Measurements from ENCODE around the gene SLC49A4. TPM values are rescaled to one million over a fixed set of nuclear protein-coding genes. Genes with fewer than 3 reads are reported as not detected.

Gene SLC49A4
- total RNA-seq, 1 experiment from 2014 or later = 19.8 TPM

- Histone ChIP-seq H3K4me1 (peaks cover 3% of the 10 kb centered on the region), H3K36me3 (peaks cover 2% of the 10 kb centered on the region; the same call in 1 of the 2 replicates), H3K4me3 (no peak overlapping the region), H3K27ac (no peak overlapping the region), H3K9me3 (replicated peaks) (no peaks in the 10 kb centered on the region), H3K27me3 (no peaks in the 10 kb centered on the region)
- DNase-seq = no peak
Measured at GRCh38 chr3:122859021-122859805, 64.3 kb downstream of the SLC49A4 start.

- Histone ChIP-seq H3K36me3 (peaks cover 3% of the 10 kb centered on the region; the same call in 1 of the 2 replicates), H3K27ac (no peak overlapping the region), H3K9me3 (replicated peaks) (no peaks in the 10 kb centered on the region), H3K4me3 (no peak overlapping the region), H3K27me3 (no peaks in the 10 kb centered on the region), H3K4me1 (peaks cover 12% of the 10 kb centered on the region)
- DNase-seq = no peak
Measured at GRCh38 chr3:122862381-122862780, 67.5 kb downstream of the SLC49A4 start.

GRCh38 chr3:122864498-122864897, 69.6 kb downstream of the SLC49A4 start:
- Histone ChIP-seq H3K36me3 (peaks cover 5% of the 10 kb centered on the region), H3K9me3 (replicated peaks) (no peaks in the 10 kb centered on the region), H3K27me3 (no peaks in the 10 kb centered on the region), H3K4me3 (no peak overlapping the region), H3K4me1 (peaks cover 12% of the 10 kb centered on the region), H3K27ac (no peak overlapping the region)
- peak; percentile 52 to 55 for DNase-seq

- no peak overlapping the region for H3K4me3 ChIP-seq
- peaks cover 12% of the 10 kb centered on the region for H3K4me1 ChIP-seq
- no peak overlapping the region for H3K27ac ChIP-seq
- H3K36me3 ChIP-seq = peaks cover 3% of the 10 kb centered on the region
- H3K9me3 ChIP-seq (replicated peaks) = no peaks in the 10 kb centered on the region
- no peak for DNase-seq
- H3K27me3 ChIP-seq = no peaks in the 10 kb centered on the region
Measured at GRCh38 chr3:122868322-122868721, 73.5 kb downstream of the SLC49A4 start.

GRCh38 chr3:122873741-122874515, 79.1 kb downstream of the SLC49A4 start:
- H3K4me3 ChIP-seq = no peak overlapping the region
- H3K36me3 ChIP-seq = peaks cover 5% of the 10 kb centered on the region; the same call in 1 of the 2 replicates
- H3K9me3 ChIP-seq (replicated peaks) = no peaks in the 10 kb centered on the region
- H3K27me3 ChIP-seq = no peaks in the 10 kb centered on the region
- no peak for DNase-seq
- no peak overlapping the region for H3K27ac ChIP-seq
- no peaks in the 10 kb centered on the region for H3K4me1 ChIP-seq

GRCh38 chr3:122875547-122876127, 80.8 kb downstream of the SLC49A4 start:
- H3K4me1 ChIP-seq = no peaks in the 10 kb centered on the region
- H3K36me3 ChIP-seq = peaks cover 5% of the 10 kb centered on the region; the same call in 1 of the 2 replicates
- DNase-seq = no peak
- H3K9me3 ChIP-seq (replicated peaks) = no peaks in the 10 kb centered on the region
- no peaks in the 10 kb centered on the region for H3K27me3 ChIP-seq
- no peak overlapping the region for H3K27ac ChIP-seq
- no peak overlapping the region for H3K4me3 ChIP-seq

GRCh38 chr3:122880173-122880572, 85.3 kb downstream of the SLC49A4 start:
- no peak overlapping the region for H3K27ac ChIP-seq
- H3K36me3 ChIP-seq = 0 out of 2 replicates have a peak, but pooled peaks cover 2% of the 10 kb centered on the region
- no peaks in the 10 kb centered on the region for H3K27me3 ChIP-seq
- DNase-seq = no peak
- H3K4me1 ChIP-seq = peaks cover 4% of the 10 kb centered on the region; the same call in 1 of the 2 replicates
- no peaks in the 10 kb centered on the region for H3K9me3 ChIP-seq (replicated peaks)
- no peak overlapping the region for H3K4me3 ChIP-seq

GRCh38 chr3:122880624-122881023, 85.8 kb downstream of the SLC49A4 start:
- H3K27me3 ChIP-seq = no peaks in the 10 kb centered on the region
- H3K9me3 ChIP-seq (replicated peaks) = no peaks in the 10 kb centered on the region
- 0 out of 2 replicates have a peak, but pooled peaks cover 2% of the 10 kb centered on the region for H3K36me3 ChIP-seq
- H3K4me3 ChIP-seq = no peak overlapping the region
- H3K27ac ChIP-seq = no peak overlapping the region
- DNase-seq = no peak
- peaks cover 4% of the 10 kb centered on the region; the same call in 1 of the 2 replicates for H3K4me1 ChIP-seq

- no peak for DNase-seq
- Histone ChIP-seq H3K9me3 (replicated peaks) (no peaks in the 10 kb centered on the region), H3K36me3 (0 out of 2 replicates have a peak, but pooled peaks cover under 1% of the 10 kb centered on the region), H3K27ac (no peak overlapping the region), H3K27me3 (no peaks in the 10 kb centered on the region), H3K4me3 (no peak overlapping the region), H3K4me1 (peaks cover 4% of the 10 kb centered on the region; the same call in 1 of the 2 replicates)
Measured at GRCh38 chr3:122882361-122882947, 87.6 kb downstream of the SLC49A4 start.

- DNase-seq = no peak
Measured at GRCh38 chr3:122886251-122886650, 91.4 kb downstream of the SLC49A4 start.

GRCh38 chr3:122886946-122887345, 92.1 kb downstream of the SLC49A4 start:
- Histone ChIP-seq H3K4me1 (peaks cover 4% of the 10 kb centered on the region; the same call in 1 of the 2 replicates), H3K27ac (no peak overlapping the region), H3K4me3 (no peak overlapping the region), H3K36me3 (no peaks in the 10 kb centered on the region), H3K9me3 (replicated peaks) (no peaks in the 10 kb centered on the region), H3K27me3 (no peaks in the 10 kb centered on the region)
- no peak for DNase-seq

More at GRCh38 chr3:122886251-122886650, 91.4 kb downstream of the SLC49A4 start:
- Histone ChIP-seq H3K4me1 (peaks cover 4% of the 10 kb centered on the region; the same call in 1 of the 2 replicates), H3K4me3 (no peak overlapping the region), H3K27ac (no peak overlapping the region), H3K27me3 (no peaks in the 10 kb centered on the region), H3K9me3 (replicated peaks) (no peaks in the 10 kb centered on the region), H3K36me3 (no peaks in the 10 kb centered on the region)

- H3K27me3 ChIP-seq = 0 out of 2 replicates have a peak, but pooled peaks cover 4% of the 10 kb centered on the region
Measured at GRCh38 chr3:122890077-122890719, 95.3 kb downstream of the SLC49A4 start.

GRCh38 chr3:122890720-122891220, 95.9 kb downstream of the SLC49A4 start:
- no peak for DNase-seq
- Histone ChIP-seq H3K27ac (no peak overlapping the region), H3K4me3 (no peak overlapping the region), H3K4me1 (no peaks in the 10 kb centered on the region), H3K27me3 (0 out of 2 replicates have a peak, but pooled peaks cover 4% of the 10 kb centered on the region), H3K36me3 (no peaks in the 10 kb centered on the region), H3K9me3 (replicated peaks) (no peaks in the 10 kb centered on the region)

More at GRCh38 chr3:122890077-122890719, 95.3 kb downstream of the SLC49A4 start:
- H3K27ac ChIP-seq = no peak overlapping the region
- H3K4me1 ChIP-seq = no peaks in the 10 kb centered on the region
- DNase-seq = no peak
- H3K36me3 ChIP-seq = no peaks in the 10 kb centered on the region
- H3K9me3 ChIP-seq (replicated peaks) = no peaks in the 10 kb centered on the region
- H3K4me3 ChIP-seq = no peak overlapping the region

Data from SJCRH30 (cell line).